OCI-LY7 (cell line): Measurements from ENCODE around the gene SMPDL3B.

ENCODE experiments used
- EZH2phosphoT487 ChIP-seq: fragments of 200-600 bp; sonication (generic); IDR thresholded peaks from 2 replicates; pipeline ENCODE4 v1.6.1; 2018; ENCODE audit warnings: low read depth, borderline replicate concordance, mild to moderate bottlenecking, mixed run types, antibody characterized with exemption, low read length, moderate library complexity, mixed read lengths
- TF ChIP-seq, protein P1 (sequence below): fragments of 200-600 bp; sonication (generic); conservative IDR thresholded peaks from 2 replicates; pipeline ENCODE4 v1.5.1; 2014; ENCODE audit warnings: mild to moderate bottlenecking, antibody characterized with exemption, low read length, moderate library complexity, mixed read lengths

DNA sequence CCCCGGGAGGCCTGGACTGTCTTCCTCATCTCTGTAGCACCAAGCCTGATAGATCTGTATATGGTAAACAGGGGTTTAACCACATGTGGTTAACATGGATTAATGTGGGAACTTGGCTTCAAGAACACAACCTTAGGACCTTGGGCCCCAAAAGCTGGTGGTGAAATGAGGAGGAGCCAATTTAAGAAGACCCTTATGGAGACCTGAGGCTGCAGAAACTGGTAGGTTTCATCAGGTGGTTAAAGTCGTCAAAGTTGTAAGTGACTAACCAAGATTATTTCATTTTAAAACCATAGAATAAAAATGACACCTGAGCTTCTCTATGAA, 48.5 kb upstream of the SMPDL3B start:
- TF ChIP-seq, protein P1, sequence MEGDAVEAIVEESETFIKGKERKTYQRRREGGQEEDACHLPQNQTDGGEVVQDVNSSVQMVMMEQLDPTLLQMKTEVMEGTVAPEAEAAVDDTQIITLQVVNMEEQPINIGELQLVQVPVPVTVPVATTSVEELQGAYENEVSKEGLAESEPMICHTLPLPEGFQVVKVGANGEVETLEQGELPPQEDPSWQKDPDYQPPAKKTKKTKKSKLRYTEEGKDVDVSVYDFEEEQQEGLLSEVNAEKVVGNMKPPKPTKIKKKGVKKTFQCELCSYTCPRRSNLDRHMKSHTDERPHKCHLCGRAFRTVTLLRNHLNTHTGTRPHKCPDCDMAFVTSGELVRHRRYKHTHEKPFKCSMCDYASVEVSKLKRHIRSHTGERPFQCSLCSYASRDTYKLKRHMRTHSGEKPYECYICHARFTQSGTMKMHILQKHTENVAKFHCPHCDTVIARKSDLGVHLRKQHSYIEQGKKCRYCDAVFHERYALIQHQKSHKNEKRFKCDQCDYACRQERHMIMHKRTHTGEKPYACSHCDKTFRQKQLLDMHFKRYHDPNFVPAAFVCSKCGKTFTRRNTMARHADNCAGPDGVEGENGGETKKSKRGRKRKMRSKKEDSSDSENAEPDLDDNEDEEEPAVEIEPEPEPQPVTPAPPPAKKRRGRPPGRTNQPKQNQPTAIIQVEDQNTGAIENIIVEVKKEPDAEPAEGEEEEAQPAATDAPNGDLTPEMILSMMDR = no peak
- TF ChIP-seq EZH2phosphoT487 = no peak
